HEK293 (cell line): ENCODE data around the gene BEND7.

Experiments
- ZNF274 ChIP-seq, 2 experiments: fragments of 200-500 bp in 1 of 2; fragments of 450-650 bp in 1 of 2; sonication (Bioruptor generic) in 1 of 2; formaldehyde crosslinking in 1 of 2; IDR thresholded peaks; 2 replicates each; pipeline versions ENCODE4 v1.5.1 to v1.6.1; 2014 to 2016; ENCODE audit warnings: borderline replicate concordance in 1 of 2, inconsistent platforms in 1 of 2, low read length in 1 of 2, missing biosample characterization in 1 of 2, missing genetic modification characterization in 1 of 2
- ZNF776 ChIP-seq: fragments of 450-650 bp; formaldehyde crosslinking; IDR thresholded peaks from 2 replicates; pipeline ENCODE4 v1.5.0; 2017; ENCODE audit warnings: missing biosample characterization, missing genetic modification characterization, borderline replicate concordance

DNA sequence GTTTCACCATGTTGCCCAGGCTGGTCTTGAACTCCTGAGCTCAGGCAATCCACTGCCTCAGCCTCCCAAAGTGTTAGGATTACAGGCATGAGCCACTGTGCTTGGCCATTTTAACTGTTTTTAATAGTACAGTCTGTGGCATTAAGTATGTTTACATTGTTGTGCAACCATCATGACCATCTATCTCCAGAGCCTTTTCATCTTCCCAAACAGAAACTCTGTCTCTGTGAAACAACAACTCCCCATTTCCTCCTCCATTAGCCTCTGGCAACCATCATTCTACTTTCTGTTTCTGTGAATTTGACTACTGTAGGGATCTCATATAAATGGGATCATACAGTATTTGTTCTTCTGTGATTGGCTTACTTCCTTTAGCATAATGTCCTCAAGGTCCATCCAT, 132.4 kb downstream of the BEND7 start:
- TF ChIP-seq ZNF776 (tag by site-specific recombination) = no peak
- no peak for TF ChIP-seq ZNF274 (IDR thresholded peaks at IDR 0.05; ENCODE audit: low read length)
- TF ChIP-seq ZNF274 (tag by site-specific recombination; IDR thresholded peaks at IDR 0.05; ENCODE audit: borderline replicate concordance) = no peak
